GM12892 (cell line): ENCODE results near the gene C10orf90.

ENCODE experiments used
- POLR2A ChIP-seq: IDR thresholded peaks from 2 replicates; pipeline ENCODE4 v1.6.1; 2011; ENCODE audit warnings: low read depth, low read length, control low read depth
- POLR2AphosphoS5 ChIP-seq: IDR thresholded peaks from 2 replicates; pipeline ENCODE4 v1.6.1; 2011; ENCODE audit warnings: low read depth, low read length, control low read depth

- TF ChIP-seq POLR2A: no peak
- no peak for TF ChIP-seq POLR2AphosphoS5
Observed at GRCh38 chr10:126421756-126422256, 248.7 kb downstream of the C10orf90 start.
